GM19395 (cell line): Measurements from ENCODE around the gene SASH3.

Experiments
- ATAC-seq: cut with Tn5 transposase; IDR thresholded peaks from one replicate; pipeline ENCODE4 v1.9.1; 2021; ENCODE audit warnings: mild to moderate bottlenecking, moderate library complexity; ENCODE audit not compliant: unreplicated experiment

Gene SASH3

DNA sequence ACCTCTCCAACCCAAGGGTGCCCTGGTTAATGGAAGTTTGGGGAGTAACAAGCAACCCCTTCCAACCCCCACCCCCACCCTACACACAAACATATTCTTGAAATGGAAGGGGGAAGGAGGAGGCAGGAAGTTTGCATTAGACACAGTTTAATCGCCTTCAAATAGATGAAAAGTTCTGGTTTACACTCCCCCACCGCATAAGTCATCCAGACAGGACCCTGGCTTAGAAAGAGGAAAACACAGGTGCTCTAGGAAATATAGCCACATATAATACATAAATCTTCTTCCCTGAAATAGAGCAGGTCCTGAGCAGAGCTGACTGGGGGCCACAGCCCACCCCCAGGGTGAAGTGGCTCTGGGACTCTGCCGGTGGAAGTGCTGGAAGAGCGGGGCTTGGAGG is 25.1 kb downstream of the SASH3 start:
- no peak for ATAC-seq

DNA sequence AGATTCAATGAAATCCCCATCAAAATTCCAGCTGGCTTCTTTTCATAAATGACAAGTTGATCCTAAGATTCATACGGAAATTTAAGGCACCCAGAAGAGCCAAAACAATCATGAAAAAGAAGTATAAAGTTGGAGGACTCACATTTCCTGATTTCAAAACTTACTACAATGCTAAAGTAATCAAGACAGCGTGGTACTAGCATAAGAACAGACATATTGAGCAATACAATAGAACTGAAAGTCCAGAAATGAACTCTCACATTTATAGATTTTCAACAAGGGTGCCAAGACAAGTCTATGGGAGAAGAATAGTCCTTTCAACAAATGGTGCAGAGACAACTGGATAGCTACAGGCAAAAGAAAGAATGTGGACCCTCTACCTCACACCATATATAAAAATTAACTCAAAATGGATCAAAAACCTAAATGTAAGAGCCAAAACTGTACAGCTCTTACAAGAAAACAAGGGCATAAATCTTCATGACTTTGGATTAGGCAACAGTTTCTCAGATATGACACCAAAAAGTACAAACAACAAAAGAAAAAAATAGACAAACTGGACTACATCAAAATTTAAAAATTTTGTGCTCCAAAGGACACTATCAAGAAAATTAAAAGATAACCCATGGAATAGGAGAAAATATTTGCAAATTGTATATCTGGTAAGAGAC is 28.5 kb downstream of the SASH3 start:
- ATAC-seq: no peak

DNA sequence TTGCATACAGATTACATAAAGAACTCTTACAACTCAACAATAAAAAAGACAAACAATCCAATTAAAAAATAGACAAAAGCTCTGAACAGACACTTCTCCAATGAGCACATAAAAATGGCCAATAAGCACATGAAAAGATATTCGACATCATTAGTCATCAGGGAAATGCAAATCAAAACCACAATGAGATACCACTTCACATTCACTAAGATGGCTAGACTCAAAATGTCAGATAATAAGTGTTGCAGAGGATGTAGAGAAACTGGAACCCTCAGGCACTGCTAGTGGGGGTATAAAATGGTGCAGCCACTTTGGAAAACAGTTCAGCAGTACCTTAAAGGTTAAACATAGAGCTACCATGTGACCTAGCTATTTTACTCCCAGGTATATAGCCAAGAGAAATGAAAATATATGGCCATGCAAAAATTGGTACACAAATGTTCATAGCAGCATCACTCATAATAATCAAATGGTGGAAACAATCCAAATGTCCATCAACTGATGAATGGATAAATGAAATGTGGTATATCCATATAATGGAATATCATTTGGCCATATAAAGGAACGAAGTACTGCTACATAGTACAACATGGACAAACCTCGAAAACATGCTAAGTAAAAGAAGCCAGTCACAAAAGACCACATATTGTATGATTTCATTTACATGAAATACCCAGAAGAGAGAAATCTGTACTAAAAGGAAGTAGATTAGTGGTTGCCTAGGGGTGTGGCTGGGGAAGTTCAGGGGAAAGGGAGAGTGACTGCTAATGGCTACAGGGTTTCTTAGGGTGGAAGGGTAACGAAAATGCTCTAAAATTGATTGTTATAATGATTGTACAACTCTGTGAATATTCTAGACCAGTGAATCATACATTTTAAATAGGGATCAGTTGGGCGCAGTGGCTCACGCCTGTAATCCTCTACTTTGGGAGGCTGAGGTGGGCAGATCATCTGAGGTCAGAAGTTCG is 29.4 kb downstream of the SASH3 start:
- no peak for ATAC-seq

DNA sequence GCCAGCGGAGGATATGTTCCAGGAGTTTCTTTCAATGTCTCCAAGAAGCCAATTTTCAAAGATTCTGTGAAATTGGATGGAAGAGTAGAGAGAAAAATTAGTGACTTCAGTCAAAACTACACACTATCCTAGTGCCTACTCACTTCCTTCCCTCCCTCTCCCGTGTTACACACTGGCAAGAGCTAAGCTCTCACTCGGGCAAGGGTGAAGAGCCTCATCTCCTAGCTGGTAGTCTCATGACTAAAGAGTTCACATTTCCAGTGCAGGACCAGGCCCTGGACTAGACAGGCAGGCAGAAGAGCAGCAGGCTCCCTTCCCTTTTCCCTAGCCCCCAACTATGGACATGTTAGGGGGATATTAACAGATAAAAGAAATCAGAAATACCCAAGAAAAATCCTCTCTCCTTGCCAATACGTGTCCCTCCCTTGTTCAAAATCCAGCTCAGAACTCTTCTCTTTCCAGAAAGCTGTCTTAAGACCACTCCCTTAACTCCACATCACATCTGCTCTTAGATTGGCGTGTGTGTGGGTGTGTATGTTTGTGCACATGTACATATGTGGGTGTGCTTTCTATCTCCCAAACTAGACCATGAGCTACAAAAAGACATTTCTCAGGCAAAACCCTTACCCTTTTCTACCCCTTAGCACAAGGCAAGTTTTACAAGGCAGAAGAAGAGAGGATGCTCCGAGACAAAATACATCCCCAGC is 34.1 kb downstream of the SASH3 start:
- ATAC-seq: no peak

DNA sequence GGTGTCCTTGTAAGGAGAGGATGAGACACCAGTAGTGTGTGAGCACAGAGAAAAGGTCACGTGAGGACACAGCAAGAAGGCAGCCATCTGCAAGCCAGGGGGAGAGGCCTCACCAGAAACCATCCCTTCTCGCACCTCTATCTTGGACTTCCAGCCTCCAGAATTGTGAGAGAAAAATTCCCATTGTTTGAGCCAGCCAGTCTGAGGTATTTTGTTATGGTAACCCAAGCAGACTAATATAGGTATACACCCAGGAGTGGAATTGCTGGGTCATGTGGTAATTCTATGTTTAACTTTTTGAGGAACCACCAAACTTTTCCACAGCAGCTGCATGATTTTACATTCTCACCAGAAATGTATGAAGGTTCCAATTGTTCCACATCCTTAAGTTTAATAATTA is 38.4 kb downstream of the SASH3 start:
- ATAC-seq: no peak

DNA sequence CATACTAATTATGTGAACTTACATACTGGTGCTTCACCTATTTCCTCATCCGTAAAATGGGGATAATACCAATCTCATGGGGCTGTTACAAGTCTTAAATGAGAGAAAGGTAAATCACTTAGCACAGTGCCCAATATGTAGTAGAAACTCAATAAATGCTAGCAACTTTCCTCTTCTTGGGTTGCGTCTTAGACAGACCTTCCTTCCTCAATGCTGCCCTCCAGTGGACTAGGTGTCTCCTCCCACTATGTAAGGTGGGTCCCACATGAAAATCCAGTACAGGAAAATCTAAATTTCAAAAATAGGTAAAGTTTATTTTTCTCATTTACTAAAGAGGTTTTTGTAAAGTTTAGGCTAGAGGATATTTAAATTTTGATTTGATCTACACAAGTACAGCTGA is 43.4 kb downstream of the SASH3 start:
- ATAC-seq: no peak

DNA sequence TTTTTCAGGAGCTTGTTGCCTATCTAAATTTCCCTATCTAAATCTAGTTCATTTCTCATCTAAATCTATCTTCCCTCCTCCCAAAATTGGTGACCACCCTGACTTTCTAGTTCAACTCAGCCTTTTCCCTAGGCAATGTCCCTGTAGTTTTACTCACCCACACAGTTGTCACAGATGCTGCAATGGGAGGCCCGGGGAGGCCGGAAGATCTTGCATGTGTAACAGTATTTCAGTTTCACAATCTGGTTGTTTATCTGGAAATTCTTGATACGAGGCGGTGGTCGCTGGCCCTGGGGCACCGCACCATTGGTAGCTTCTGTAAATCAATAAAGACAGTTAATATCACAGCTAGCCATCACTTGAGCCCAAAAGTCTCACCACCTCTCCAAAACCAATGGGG is 43.8 kb downstream of the SASH3 start:
- no peak for ATAC-seq

DNA sequence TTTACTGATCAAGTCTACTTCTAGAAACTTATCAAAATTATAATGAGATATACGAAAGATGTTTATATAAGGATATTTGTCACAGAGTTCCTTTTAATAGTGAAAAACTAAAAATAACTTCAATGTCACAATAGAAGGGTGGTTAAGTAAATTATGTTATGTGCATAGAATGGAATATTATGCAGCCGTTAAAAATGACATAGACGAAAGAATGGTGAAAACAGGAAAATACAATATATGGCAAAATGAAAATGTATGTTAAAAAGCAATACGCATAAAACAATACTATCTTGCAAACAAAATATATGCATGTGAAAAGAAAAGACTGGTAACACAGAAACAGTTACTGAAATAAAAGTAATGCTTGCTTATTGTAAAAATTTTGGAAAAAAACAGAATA is 44.9 kb downstream of the SASH3 start:
- no peak for ATAC-seq

DNA sequence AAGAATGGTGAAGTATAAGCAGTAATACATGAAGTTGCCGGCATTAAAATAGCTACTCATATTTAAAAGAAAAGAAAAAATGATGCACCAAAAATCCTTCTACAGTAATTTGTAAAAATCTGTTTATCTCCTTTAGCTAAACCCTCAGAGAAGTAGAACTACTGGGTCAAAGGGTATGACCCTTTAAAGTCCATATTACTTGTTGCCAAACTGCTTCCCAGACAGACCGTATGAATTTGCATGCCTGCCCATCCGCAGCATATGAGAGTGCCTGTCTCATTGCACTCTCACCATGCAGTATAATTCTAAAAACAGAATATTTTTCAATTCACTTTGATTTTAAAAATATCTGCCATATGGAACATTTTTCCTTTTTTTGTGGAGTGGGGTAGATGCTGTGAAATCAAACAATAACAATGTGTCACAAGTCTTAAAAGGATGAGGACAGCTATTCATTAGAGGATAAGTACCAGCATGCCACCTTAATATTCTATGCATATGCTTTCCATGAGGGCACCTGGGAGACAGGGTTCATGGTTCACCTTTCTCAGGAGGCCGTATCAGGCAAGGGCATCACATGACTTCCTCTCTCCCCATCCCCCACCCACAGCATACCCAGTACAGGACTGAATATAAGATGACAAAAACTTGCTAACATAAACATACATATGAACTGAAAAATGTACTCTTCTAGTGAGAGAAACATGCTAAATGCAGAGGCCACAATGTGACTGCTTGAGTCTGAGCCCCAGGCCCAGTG is 46.2 kb downstream of the SASH3 start:
- no peak for ATAC-seq

DNA sequence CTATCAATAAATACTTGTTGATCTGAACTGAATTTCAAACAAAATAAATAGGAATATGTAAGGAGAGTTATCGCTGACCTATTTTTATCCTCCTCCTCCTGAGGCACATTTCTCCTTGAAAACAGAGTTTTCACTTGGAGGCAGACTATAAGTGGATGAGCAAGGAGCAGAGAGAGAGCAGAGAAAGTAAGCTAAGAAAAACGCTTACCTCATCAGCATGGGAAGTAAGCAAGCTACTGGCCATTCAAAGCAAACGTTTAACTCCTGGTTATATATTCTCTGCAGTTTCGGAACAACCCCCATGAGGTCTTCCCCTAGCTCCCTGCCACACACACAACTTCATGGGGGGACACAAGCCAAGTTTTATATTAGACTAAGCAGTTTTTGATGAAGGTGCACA is 50.7 kb downstream of the SASH3 start:
- no peak for ATAC-seq

DNA sequence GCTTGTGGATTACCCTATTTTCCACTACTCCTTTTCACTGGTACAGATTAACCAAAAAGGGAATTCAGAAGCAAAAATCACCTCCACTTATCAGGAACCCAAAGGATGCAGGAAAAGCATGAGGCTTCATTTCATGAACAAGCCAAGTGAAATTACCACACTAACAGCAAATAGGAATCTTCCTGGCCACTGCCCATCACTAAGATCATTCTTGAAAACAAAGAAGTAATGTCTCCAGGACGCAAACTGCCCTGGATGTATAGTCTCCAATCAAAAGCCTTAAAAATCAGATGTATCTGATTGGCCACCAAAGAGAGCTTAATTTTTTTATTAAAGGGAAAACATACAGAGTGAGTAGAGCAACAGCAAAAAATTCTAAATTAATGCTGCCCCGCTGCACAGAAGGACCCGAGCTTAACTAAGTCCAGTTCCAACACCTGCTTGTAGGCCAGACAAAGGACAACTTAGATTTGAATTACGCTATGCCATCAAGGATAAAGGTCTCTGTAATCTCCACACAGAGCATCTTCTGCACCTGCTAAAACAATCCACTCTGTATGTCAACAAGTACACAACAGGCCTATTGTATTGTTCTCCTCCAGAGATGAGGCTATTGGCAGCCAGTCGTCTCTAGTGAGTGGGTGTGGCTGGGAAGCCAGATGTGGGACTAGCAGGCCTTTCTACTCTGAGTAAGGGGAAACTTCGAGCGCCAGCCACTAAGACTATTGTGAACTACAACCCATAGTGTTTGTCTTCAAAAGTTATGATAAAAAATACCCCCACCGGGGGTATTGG is 51.5 kb downstream of the SASH3 start:
- ATAC-seq: no peak

DNA sequence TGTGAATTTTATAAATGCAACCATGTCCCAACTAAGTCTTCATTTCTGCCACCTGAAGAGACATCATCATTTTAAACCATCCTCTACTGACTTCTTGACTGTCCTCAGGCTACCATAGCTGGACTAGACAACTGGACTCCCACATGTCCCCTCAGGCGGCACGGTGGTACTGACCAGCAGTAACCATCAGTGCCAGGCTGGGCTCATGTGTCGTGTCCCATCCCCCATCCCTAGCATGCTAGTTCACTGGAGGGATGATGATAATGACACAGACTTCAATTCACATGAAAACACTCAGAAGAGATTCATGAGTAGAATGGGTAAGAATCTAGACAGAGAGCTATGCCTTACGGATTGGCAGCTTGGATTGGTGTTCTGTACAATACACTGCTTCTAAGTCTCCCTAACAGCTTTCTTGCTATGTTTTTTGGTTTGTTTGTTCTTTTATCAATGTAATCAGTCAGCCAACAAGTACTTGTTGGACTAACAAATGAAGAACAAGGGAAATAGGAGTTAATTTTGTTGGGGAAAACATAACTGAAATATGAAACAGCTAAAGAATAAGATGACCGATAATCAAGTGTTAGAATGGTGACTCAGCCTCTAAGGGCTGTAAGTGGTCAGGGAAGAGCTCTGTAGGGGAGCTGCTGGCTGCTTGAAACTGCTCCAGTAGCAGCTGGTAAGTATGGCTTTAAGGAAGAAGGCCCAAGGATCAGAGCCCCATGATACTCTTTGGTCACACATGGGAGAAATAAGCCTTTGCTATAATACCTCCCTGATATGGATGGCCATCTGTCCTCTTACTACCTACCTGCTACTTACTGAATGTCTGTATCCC is 53.6 kb downstream of the SASH3 start:
- no peak for ATAC-seq

DNA sequence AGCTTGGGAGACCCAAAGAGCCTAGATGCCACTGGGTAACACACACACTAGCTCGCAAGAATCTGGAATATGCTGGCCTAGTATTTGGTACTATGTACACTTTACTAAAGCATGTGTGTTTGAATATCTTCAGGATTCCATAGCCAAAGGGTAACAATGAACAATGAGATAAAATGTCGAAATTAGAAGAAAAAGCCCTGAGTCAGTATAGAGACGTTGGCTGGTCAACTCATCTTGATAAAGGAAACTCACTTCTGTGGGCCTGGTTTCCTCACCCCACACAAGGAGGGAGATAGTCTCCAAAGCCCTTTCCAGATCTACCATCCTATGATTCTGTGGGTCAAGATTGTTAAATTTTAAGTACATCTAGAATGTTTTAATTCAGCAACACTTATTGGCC is 57.1 kb downstream of the SASH3 start:
- ATAC-seq: no peak

DNA sequence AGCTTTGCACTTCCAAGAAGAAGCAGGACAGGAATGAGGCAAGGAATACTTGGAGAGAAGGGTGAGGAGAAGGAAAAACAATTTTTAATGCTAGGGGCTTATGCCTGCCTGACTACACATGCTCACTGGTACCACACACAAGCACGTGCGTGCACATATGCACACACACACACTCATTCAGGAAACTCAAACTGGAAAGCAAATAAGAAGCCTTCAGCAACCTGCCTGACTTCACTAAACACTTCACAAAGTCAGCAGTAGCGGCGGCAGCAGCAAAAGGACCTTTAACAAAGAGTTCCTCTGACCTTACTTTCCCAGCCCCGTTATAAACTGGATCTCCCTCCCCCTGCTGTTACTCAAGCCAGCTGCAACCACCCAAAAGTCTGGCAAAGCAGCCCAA is 60.6 kb downstream of the SASH3 start:
- no peak for ATAC-seq

DNA sequence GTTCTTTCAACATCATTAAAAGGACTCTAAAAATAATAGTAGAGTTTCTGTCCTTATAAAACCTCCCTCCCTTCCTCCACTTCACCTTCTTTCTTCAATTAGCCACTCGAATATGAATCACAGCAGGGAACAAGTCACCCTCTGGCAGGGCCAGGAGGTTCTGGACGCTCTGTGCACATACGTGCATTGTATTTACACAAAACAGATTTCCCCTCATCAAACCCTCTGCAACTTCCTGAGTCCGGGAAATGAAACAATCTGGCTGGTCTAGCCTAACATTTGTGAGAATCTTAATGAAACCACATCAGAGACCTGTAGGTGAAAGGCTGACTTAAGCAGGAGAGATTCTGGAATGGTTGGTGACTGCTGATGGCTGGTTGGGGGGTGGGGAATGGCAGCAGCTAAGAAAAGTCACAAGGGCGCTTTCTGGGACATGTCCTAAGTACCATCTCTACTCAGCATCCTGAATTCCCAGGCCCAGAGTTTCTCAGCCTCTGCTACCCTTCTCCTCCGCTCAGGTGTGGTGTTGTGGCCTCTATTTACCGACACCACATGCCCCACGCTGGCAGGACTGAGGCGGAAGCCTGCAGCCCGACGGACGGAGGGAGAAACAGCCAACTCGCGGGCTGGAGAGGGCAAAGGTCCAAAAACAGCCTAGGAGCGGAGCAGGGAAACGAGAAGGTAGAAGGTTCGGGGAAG is 62.9 kb downstream of the SASH3 start:
- no peak for ATAC-seq

DNA sequence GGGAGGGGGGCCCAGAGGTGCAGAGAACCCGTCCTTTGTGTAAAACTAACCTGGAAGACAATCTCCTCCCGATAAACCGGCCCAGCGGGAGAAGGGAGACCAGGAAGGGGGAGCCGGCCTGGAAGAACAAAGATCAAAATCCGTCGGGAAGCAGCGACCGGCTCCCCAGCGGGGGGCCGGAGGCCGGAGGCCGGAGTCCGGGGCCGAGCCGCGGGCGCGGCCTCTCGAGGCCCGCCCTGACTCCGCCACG is 63.4 kb downstream of the SASH3 start:
- no peak for ATAC-seq

DNA sequence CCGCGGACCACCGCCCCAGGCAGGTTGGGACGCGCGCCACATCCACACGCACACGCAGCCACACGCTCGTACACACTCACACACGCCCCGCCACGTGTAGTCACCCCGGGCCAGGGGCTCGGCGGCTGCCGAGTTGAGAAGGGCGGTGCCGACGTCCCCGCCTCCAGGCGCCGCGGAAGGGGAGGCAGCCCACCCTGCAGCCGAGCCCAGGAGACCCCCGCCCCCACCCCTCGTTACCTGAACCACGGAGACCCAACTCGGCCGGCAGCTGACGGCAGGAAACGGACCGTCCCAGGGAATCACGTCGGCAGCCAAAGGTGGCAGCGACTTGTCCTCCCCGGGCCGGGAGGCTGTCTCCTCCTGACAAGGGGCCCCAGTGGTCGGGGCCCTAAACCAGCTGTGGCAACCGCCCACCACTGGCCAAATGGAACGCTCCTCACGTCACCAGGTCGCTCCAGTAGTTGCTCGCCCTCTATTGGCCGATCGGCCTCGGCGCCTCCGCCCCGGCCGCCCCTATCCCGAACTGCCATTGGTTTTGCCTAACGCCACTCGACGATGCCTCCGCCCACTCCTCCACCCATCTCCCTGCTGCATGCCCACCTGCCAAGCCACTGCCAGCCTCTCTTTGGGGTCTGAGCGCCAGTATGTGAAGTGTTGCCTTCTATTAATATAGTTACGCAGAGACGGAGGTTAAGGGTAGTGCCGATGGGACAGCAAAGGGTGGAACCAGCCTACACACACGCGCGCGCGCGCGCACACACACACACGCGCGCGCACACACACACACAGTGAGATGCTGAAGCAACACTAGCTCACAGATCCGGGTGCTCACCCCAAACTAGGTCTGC is 63.9 kb downstream of the SASH3 start, which contains the start of gene ZDHHC9:
Gene ZDHHC9 (minus strand): TSS at position 428 of the 848 bp plus-strand sequence. CDS start 1,941 bp downstream, outside the sequence.
- ATAC-seq: peak; percentile 99
